Karpas-422 (cell line): ENCODE measurements around the gene PACRG. TPM values are rescaled to one million over a fixed set of nuclear protein-coding genes. Genes with fewer than 3 reads are reported as not detected.

Experiments used
- DNase-seq: peaks from one replicate; pipeline ENCODE4 v3.0.0-alpha.2; 2015
- H2AFZ ChIP-seq: fragments of 200-600 bp; sonication (generic); 2 replicates; pipeline ENCODE4 v1.6.1; 2014; ENCODE audit warnings: antibody characterized with exemption, low read length, mixed read lengths
- H3K27ac ChIP-seq: fragments of 200-600 bp; sonication (generic); 2 replicates; pipeline ENCODE4 v1.5.1; 2014; ENCODE audit warnings: mild to moderate bottlenecking, low read length, moderate library complexity
- H3K27me3 ChIP-seq: fragments of 200-600 bp; sonication (generic); 2 replicates; pipeline ENCODE4 v1.6.1; 2014; ENCODE audit warnings: low read length, mixed read lengths
- H3K36me3 ChIP-seq: fragments of 200-600 bp; sonication (generic); 2 replicates; pipeline ENCODE4 v1.6.1; 2014; ENCODE audit warnings: low read length, mixed read lengths; ENCODE audit not compliant: insufficient read depth
- H3K4me1 ChIP-seq: fragments of 200-600 bp; sonication (generic); 2 replicates; pipeline ENCODE4 v1.6.1; 2014; ENCODE audit warnings: mild to moderate bottlenecking, low read length, mixed read lengths
- H3K4me2 ChIP-seq: fragments of 200-600 bp; sonication (generic); 2 replicates; pipeline ENCODE4 v1.6.1; 2014; ENCODE audit warnings: low read length, low read depth, mild to moderate bottlenecking; ENCODE audit not compliant: poor library complexity, severe bottlenecking
- H3K4me3 ChIP-seq: fragments of 200-600 bp; sonication (generic); 2 replicates; pipeline ENCODE4 v1.5.1; 2014; ENCODE audit warnings: mild to moderate bottlenecking, antibody characterized with exemption, low read length, mixed read lengths
- H3K79me2 ChIP-seq: fragments of 200-600 bp; sonication (generic); 2 replicates; pipeline ENCODE4 v1.6.1; 2014; ENCODE audit warnings: mild to moderate bottlenecking, low read length, mixed read lengths
- H3K9ac ChIP-seq: fragments of 200-600 bp; sonication (generic); 2 replicates; pipeline ENCODE4 v1.6.0; 2014; ENCODE audit warnings: low read length
- H3K9me2 ChIP-seq: fragments of 200-600 bp; sonication (generic), shearing (Covaris generic); replicated peaks from 2 replicates; pipeline ENCODE4 v1.6.0; 2014; ENCODE audit warnings: mild to moderate bottlenecking, low read length, moderate library complexity; ENCODE audit not compliant: insufficient read depth
- H3K9me3 ChIP-seq: fragments of 300-700, 200-600 bp; sonication (generic); 2 replicates; pipeline ENCODE4 v1.6.1; 2014; ENCODE audit warnings: low read length, mixed read lengths
- H4K20me1 ChIP-seq: fragments of 200-600 bp; sonication (generic); 2 replicates; pipeline ENCODE4 v1.6.1; 2014; ENCODE audit warnings: mild to moderate bottlenecking, antibody characterized with exemption, low read length, low read depth; ENCODE audit not compliant: insufficient read depth
- total RNA-seq: library from RNA; depleted of rRNA; stranded (reverse); fragments of >200 nt; shearing (Covaris generic); gene quantifications from 2 replicates; pipeline ENCODE4 v1.2.3, GENCODE V29; 2014; ENCODE audit warnings: low replicate concordance

The PACRG gene
- total RNA-seq, 1 experiment from 2014 or later, result not detected

DNA sequence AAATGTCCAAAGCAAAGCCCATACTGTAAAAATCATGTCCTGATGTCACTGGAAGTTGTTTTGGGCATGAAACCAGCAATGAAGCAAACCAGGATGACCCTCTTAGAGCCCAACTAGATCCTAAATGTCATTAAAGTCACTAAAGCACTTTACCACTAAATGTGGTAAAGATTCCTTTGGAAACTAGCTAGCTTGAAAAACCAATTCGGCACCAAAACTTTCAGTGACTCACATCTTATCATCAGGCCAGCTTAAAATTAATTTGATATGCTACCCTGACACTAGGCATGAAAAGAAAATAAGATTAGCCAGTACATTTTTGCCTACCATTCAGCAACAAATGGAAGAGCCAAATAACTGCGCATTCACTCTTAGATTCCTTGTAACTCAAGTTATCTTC, 145.8 kb downstream of the PACRG start:
- Histone ChIP-seq H2AFZ (no peak overlapping the region), H3K9ac (no peak overlapping the region), H3K4me2 (no peak overlapping the region), H3K9me2 (no peaks in the 10 kb centered on the region), H4K20me1 (no peaks in the 10 kb centered on the region), H3K4me3 (no peak overlapping the region), H3K79me2 (no peaks in the 10 kb centered on the region), H3K36me3 (no peaks in the 10 kb centered on the region), H3K27me3 (no peaks in the 10 kb centered on the region), H3K27ac (no peak overlapping the region), H3K9me3 (peaks cover 2% of the 10 kb centered on the region; the same call in 1 of the 2 replicates), H3K4me1 (no peaks in the 10 kb centered on the region)
- no peak for DNase-seq

- H2AFZ ChIP-seq, result no peak overlapping the region
- H3K36me3 ChIP-seq, result no peaks in the 10 kb centered on the region
- H4K20me1 ChIP-seq, result no peaks in the 10 kb centered on the region
- no peak overlapping the region for H3K27ac ChIP-seq
- H3K27me3 ChIP-seq, result no peaks in the 10 kb centered on the region
- H3K4me1 ChIP-seq, result no peaks in the 10 kb centered on the region
- DNase-seq, result no peak
- H3K9me2 ChIP-seq, result no peaks in the 10 kb centered on the region
- peaks cover 6% of the 10 kb centered on the region; the same call in 1 of the 2 replicates for H3K9me3 ChIP-seq
- no peak overlapping the region for H3K4me3 ChIP-seq
- no peaks in the 10 kb centered on the region for H3K79me2 ChIP-seq
- H3K9ac ChIP-seq, result no peak overlapping the region
- no peak overlapping the region for H3K4me2 ChIP-seq
These were observed 147.3 kb downstream of the PACRG start for GRCh38 chr6:162875070-162875469.

DNA sequence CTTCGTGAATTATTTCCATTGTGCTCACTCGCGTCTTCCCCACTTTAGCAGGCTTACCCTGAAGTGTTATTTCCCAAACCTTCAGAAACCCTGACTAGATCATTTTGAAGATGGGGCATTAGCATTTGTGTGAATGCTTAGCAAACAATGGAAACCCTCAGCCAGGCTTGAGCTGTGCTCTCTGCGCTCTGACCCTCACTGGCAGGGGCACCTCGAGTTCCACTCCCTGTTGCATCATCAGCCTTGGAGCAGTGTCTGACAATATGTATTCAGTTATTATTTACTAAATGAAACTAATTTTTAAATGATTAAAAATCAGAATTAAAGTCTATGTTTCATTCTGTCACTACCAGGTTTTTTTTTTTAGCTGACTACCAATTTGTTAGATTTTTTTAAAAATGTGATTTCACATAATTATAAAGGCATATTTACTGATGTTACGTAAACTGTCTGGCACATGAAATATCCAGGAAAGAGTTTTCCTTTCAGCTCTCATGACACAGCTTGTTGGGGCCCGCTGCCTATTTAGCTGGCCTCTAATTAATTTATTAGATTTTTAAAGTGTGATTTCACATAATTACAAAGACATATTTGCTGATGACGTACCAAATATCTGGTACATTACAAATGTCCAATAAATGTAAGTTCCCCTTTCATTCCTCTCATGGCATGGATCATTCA, 155.2 kb downstream of the PACRG start:
- H3K27ac ChIP-seq, result no peak overlapping the region
- H3K4me2 ChIP-seq, result no peak overlapping the region
- H3K9me2 ChIP-seq, result no peaks in the 10 kb centered on the region
- no peaks in the 10 kb centered on the region for H3K4me1 ChIP-seq
- H4K20me1 ChIP-seq, result no peaks in the 10 kb centered on the region
- no peaks in the 10 kb centered on the region for H3K79me2 ChIP-seq
- no peak overlapping the region for H3K4me3 ChIP-seq
- no peaks in the 10 kb centered on the region for H3K36me3 ChIP-seq
- H3K27me3 ChIP-seq, result no peaks in the 10 kb centered on the region
- no peak overlapping the region for H2AFZ ChIP-seq
- no peak overlapping the region for H3K9ac ChIP-seq
- no peak for DNase-seq
- H3K9me3 ChIP-seq, result peaks cover 18% of the 10 kb centered on the region

DNA sequence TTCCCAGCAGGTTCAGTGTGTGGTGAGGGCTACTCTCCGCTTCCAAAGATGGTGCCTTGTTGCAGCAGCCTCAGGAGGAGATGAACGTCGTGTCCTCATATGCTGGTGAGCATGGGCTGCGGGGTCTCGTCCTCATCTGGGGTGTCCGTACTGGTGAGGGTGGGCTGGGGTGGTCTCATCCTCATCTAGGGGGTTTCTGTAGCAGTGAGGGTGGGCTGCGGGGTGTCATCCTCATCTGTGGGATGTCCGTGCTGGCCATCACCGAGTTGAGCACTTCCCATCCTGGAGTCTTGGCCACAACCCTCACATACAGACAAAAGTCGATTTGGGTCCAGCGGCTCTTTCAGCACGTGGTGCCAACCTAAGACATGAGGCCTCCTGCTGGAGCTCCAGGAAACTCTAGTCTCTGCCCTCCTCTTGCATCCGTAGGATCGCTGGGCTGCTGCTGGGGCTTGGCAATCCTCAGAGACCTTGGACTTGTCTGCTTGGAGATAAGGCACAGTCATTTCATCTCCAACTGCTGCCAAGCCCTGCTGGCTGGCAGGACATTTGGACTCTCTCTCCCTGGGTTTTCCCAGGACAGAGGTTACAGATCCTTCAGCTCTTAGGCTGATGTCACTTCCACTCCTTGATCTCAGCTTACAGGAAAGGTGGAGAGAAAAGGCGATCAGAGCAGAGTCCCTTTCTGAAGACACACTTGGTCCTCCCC, 160.4 kb downstream of the PACRG start:
- Histone ChIP-seq H4K20me1 (no peaks in the 10 kb centered on the region), H3K36me3 (no peaks in the 10 kb centered on the region), H3K27ac (no peak overlapping the region), H3K4me1 (no peaks in the 10 kb centered on the region), H3K9ac (no peak overlapping the region), H3K4me3 (no peak overlapping the region), H3K4me2 (no peak overlapping the region), H2AFZ (no peak overlapping the region), H3K9me2 (no peaks in the 10 kb centered on the region), H3K27me3 (no peaks in the 10 kb centered on the region), H3K79me2 (no peaks in the 10 kb centered on the region), H3K9me3 (peaks cover 20% of the 10 kb centered on the region)
- DNase-seq, result no peak

GRCh38 chr6:162889303-162889702, 161.5 kb downstream of the PACRG start:
- H3K79me2 ChIP-seq, result no peaks in the 10 kb centered on the region
- H3K4me2 ChIP-seq, result no peak overlapping the region
- no peak overlapping the region for H2AFZ ChIP-seq

DNA sequence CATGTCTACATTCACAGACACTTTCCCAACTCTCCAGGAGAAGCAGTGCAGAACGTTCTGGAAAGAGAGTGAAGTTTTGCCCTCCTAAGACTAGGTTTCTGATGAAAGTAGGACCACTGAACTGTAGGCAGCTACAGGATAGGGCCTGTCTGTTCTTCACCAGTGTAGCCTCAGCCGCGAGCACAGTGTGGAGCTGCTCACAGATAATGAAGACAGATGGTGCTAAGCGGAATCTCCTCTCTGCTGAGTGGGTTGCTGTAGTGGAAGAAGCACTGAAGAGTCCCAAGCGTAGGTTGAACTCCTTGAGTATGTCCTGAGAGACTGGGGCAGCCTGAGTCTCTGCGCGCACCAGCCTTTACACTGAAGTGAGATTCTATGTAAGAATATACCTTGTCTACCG, 170.2 kb downstream of the PACRG start:
- Histone ChIP-seq H3K9me3 (peaks cover 11% of the 10 kb centered on the region; the same call in 1 of the 2 replicates), H2AFZ (no peak overlapping the region), H3K4me2 (no peak overlapping the region), H3K27ac (no peak overlapping the region), H3K4me3 (no peak overlapping the region), H3K79me2 (no peaks in the 10 kb centered on the region), H4K20me1 (no peaks in the 10 kb centered on the region), H3K27me3 (no peaks in the 10 kb centered on the region), H3K9ac (no peak overlapping the region), H3K9me2 (no peaks in the 10 kb centered on the region), H3K36me3 (no peaks in the 10 kb centered on the region), H3K4me1 (no peaks in the 10 kb centered on the region)
- no peak for DNase-seq

More at GRCh38 chr6:162889303-162889702, 161.5 kb downstream of the PACRG start:
- H3K9me3 ChIP-seq, result peaks cover 22% of the 10 kb centered on the region
- no peaks in the 10 kb centered on the region for H4K20me1 ChIP-seq
- H3K4me1 ChIP-seq, result no peaks in the 10 kb centered on the region
- no peak overlapping the region for H3K4me3 ChIP-seq
- no peaks in the 10 kb centered on the region for H3K9me2 ChIP-seq
- H3K27me3 ChIP-seq, result no peaks in the 10 kb centered on the region
- no peak overlapping the region for H3K9ac ChIP-seq
- no peak overlapping the region for H3K27ac ChIP-seq
- H3K36me3 ChIP-seq, result no peaks in the 10 kb centered on the region
- DNase-seq, result no peak

DNA sequence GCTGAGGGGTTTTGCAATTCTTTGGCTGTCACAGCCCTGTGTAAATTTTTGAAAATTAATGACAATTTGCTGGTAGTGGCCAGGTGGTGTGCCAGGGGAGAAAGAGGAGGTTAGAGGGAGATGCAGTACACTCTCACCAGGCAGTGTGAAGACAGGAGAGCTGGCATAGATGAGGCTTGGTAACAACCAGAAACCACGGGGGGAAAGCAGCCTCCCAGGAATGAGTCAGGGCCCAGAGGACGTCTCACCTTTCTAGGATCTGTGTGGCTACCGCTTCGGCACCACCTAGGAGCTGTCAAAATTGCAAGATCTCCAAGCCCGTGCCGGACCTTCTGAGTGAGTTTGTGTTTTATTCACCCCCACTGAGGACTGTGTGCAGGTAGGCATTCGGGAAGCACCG, 171.4 kb downstream of the PACRG start:
- Histone ChIP-seq H3K27me3 (no peaks in the 10 kb centered on the region), H3K9ac (no peak overlapping the region), H3K4me1 (no peaks in the 10 kb centered on the region), H3K9me2 (no peaks in the 10 kb centered on the region), H3K4me2 (no peak overlapping the region), H4K20me1 (no peaks in the 10 kb centered on the region), H2AFZ (no peak overlapping the region), H3K4me3 (no peak overlapping the region), H3K79me2 (no peaks in the 10 kb centered on the region), H3K9me3 (peaks cover 8% of the 10 kb centered on the region; the same call in 1 of the 2 replicates), H3K27ac (no peak overlapping the region), H3K36me3 (no peaks in the 10 kb centered on the region)
- no peak for DNase-seq

DNA sequence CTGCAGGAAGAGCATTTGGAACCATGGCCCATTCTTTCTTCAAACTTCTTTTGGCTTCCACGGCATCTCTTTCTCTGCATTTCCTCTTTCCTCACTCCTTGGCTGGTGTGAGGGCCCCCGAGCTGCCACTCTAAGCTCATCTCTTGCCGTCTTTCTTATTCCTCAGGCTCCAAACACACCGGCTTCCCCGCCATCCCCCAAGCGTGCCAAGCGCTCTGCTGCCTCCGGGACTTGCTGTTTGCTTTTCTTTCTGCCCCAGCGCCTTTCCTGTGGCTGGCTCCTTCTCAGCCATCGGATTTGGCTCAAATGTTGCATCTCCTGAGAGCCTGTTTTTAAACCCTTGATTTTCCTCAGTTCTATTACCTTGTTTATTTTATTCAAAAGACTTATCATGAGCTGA, 172.7 kb downstream of the PACRG start:
- H3K36me3 ChIP-seq, result no peaks in the 10 kb centered on the region
- H3K4me3 ChIP-seq, result no peak overlapping the region
- H3K79me2 ChIP-seq, result no peaks in the 10 kb centered on the region

More for the DNA sequence above, 172.7 kb downstream of the PACRG start:
- H2AFZ ChIP-seq, result no peak overlapping the region
- peaks cover 8% of the 10 kb centered on the region; the same call in 1 of the 2 replicates for H3K9me3 ChIP-seq
- DNase-seq, result no peak
- H3K27me3 ChIP-seq, result no peaks in the 10 kb centered on the region
- H3K4me1 ChIP-seq, result no peaks in the 10 kb centered on the region
- H3K9me2 ChIP-seq, result no peaks in the 10 kb centered on the region
- H3K4me2 ChIP-seq, result no peak overlapping the region
- no peaks in the 10 kb centered on the region for H4K20me1 ChIP-seq
- no peak overlapping the region for H3K27ac ChIP-seq
- H3K9ac ChIP-seq, result no peak overlapping the region
